ENCODE data around the gene CRP. TPM values are rescaled to one million over a fixed set of nuclear protein-coding genes. Genes with fewer than 3 reads are reported as not detected.

The CRP gene
- total RNA-seq, 6 donors from 2014 or later, result 0.69 to 2.1 (median 0.84) TPM; not detected in 3

DNA sequence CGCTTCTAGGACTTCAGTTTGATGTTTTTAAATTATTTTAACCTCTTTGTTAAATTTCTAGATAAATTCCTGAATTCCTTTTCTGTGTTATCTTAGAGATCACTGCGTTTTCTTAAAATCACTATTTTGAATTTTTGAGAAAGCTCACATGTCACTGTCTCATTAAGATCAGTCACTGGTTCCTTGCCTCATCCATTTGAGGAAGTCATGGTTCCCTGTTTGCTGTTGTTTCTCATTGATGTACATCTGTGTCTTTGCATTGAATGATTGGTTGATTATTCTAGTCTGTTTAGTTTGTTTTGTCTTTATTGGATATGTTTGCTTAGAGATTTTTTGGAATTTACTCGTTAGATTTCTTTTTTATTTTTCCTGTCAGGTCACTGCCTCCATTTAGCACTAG lies 50.1 kb downstream of the CRP start:
- no peak for ATAC-seq (ENCODE audit: low FRiP score in 2 of 2)
- 78 to 85% methylated on average over 3 of the region's 3 CpGs for WGBS, 2 donors

DNA sequence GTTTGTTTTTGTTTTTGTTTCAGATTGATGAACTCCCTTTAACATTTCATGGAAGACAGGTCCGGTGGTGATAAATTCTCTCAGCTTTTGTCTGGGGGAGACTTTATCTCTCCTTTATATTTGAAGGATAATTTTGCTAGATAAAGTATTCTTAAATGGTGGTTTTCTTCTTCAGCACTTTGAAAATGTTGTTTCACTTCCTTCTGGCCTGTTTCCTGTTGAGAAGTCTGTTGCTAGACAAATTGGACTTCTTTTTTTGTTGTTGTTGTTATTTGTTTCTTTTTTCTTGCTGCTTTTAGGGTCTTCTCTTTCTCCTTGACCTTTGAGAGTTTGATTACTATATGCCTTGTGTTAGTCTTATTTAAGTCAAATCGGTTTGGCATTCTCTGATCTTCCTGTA lies 50.8 kb downstream of the CRP start:
- no peak for ATAC-seq (ENCODE audit: low FRiP score in 2 of 2)
- WGBS, 2 donors, result 74 to 76% methylated on average over 2 of the region's 2 CpGs

More for the DNA sequence above, 50.1 kb downstream of the CRP start:
- H3K27me3 ChIP-seq, result no peaks in the 10 kb centered on the region
- peaks cover 0 to 4% (median 1%) of the 10 kb centered on the region in 4 donors for H3K9me3 ChIP-seq
- no peak for DNase-seq
- no peaks in the 10 kb centered on the region for H3K36me3 ChIP-seq
- no peak for TF ChIP-seq EP300 (IDR thresholded peaks at IDR 0.05)
- TF ChIP-seq POLR2AphosphoS5 (IDR thresholded peaks at IDR 0.05), result no peak
- no peak for TF ChIP-seq POLR2A (IDR thresholded peaks at IDR 0.05)
- TF ChIP-seq, protein P1, sequence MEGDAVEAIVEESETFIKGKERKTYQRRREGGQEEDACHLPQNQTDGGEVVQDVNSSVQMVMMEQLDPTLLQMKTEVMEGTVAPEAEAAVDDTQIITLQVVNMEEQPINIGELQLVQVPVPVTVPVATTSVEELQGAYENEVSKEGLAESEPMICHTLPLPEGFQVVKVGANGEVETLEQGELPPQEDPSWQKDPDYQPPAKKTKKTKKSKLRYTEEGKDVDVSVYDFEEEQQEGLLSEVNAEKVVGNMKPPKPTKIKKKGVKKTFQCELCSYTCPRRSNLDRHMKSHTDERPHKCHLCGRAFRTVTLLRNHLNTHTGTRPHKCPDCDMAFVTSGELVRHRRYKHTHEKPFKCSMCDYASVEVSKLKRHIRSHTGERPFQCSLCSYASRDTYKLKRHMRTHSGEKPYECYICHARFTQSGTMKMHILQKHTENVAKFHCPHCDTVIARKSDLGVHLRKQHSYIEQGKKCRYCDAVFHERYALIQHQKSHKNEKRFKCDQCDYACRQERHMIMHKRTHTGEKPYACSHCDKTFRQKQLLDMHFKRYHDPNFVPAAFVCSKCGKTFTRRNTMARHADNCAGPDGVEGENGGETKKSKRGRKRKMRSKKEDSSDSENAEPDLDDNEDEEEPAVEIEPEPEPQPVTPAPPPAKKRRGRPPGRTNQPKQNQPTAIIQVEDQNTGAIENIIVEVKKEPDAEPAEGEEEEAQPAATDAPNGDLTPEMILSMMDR (IDR thresholded peaks at IDR 0.05), result no peak
- no peaks in the 10 kb centered on the region for H3K4me1 ChIP-seq
- peak overlapping the region in 2 of 4 donors; percentile 11 to 38 for H3K27ac ChIP-seq
- H3K4me3 ChIP-seq, result no peak overlapping the region

More for the DNA sequence above, 50.8 kb downstream of the CRP start:
- DNase-seq, result no peak
- peaks cover 0 to 4% (median 1%) of the 10 kb centered on the region in 4 donors for H3K9me3 ChIP-seq
- H3K27me3 ChIP-seq, result no peaks in the 10 kb centered on the region
- peak overlapping the region in 1 of 4 donors; percentile 11 for H3K27ac ChIP-seq
- no peaks in the 10 kb centered on the region for H3K36me3 ChIP-seq
- no peak for TF ChIP-seq POLR2A (IDR thresholded peaks at IDR 0.05)
- no peak for TF ChIP-seq EP300 (IDR thresholded peaks at IDR 0.05)
- TF ChIP-seq, protein P1 (IDR thresholded peaks at IDR 0.05), result no peak
- no peak for TF ChIP-seq POLR2AphosphoS5 (IDR thresholded peaks at IDR 0.05)
- no peak overlapping the region for H3K4me3 ChIP-seq
- H3K4me1 ChIP-seq, result no peaks in the 10 kb centered on the region

Other genes with a start within 250 kb of the CRP start
- gene OR10J5, start 178.6 kb downstream of the CRP start, total RNA-seq, result not detected
- gene APCS, start 126.8 kb downstream of the CRP start, total RNA-seq, result under 1 TPM in 2 of 6 donors, not detected in 4; 0.40 to 0.47 TPM
- gene DUSP23, start 66.4 kb upstream of the CRP start, total RNA-seq, result 10 to 100 TPM; 59.1 to 96.8 (median 79.9) TPM
- 1 to 10 TPM; 1.8 to 5.2 (median 3.0) TPM for gene FCRL6, start 87.8 kb upstream of the CRP start, total RNA-seq
- gene SLAMF8, start 112.3 kb upstream of the CRP start, total RNA-seq, result 10 to 100 TPM in 5 of 6 donors, 1 to 10 TPM in 1; 4.1 to 50.3 (median 27.6) TPM
- under 1 TPM in 1 of 6 donors, not detected in 5; 0.34 TPM for gene VSIG8, start 148.1 kb upstream of the CRP start, total RNA-seq
- 10 to 100 TPM in 2 of 6 donors, 1 to 10 TPM in 4; 1.2 to 34.6 (median 9.0) TPM for gene CFAP45, start 185.6 kb upstream of the CRP start, total RNA-seq
- 1,000 to 10,000 TPM in 1 of 6 donors, 100 to 1,000 TPM in 5; 167 to 1,014 (median 605) TPM for gene TAGLN2, start 210.9 kb upstream of the CRP start, total RNA-seq
- gene IGSF9, start 231.0 kb upstream of the CRP start, total RNA-seq, result 1 to 10 TPM in 4 of 6 donors, under 1 TPM in 2; 0.55 to 2.3 (median 1.5) TPM
- gene SLAMF9, start 239.6 kb upstream of the CRP start, total RNA-seq, result under 1 TPM in 1 of 6 donors, not detected in 5; 0.34 TPM